K562 (cell line): ENCODE measurements around the gene RRM2. TPM values are rescaled to one million over a fixed set of nuclear protein-coding genes. Genes with fewer than 3 reads are reported as not detected.
A peak's percentile ranks its signal among the peaks of the same experiment; 100 is the strongest.

Experiments used
- ATAC-seq: fragments of 200-7000 bp; cut with Tn5 transposase; 3 replicates; pipeline ENCODE4 v1.9.1; 2020; ENCODE audit warnings: moderate library complexity
- BruUV-seq: library from RNA; stranded (reverse); fragments of 400-500 nt; replicated peaks from 2 replicates; lab custom pipeline; 2021; lab: Mats Ljungman, UMichigan
- CTCF ChIA-PET: fragments of 300-600 bp; formaldehyde crosslinking; extraction: SDS; loops from one replicate; lab custom pipeline; 2021; ENCODE audit warnings: low intra/inter-chr PET ratio; lab: Yijun Ruan, JAX
- POLR2A ChIA-PET: fragments of 300-600, 350-650 bp; sonication (Branson Sonifier 250); formaldehyde crosslinking; extraction: SDS; loops from one replicate; lab custom pipeline; 2021; ENCODE audit warnings: antibody characterized with exemption, inconsistent platforms; lab: Yijun Ruan, JAX
- DNase-seq, 4 experiments: peaks; one replicate each; pipeline versions ENCODE4 v3.0.0 to v3.0.0-alpha.2; 2011 to 2018; ENCODE audit warnings: low spot score in 3 of 4, mixed read lengths in 3 of 4; ENCODE audit errors: extremely low read depth in 1 of 4
- FAIRE-seq: peaks from 2 replicates; lab custom pipeline; 2011; peaks lifted over from hg19 to GRCh38; lab: Jason Lieb, UNC
- H2AFZ ChIP-seq: 2 replicates; pipeline ENCODE4 v1.6.0; 2011; ENCODE audit warnings: low read depth, low read length, control low read depth, inconsistent platforms
- H3K27ac ChIP-seq: fragments of 200-600 bp; 3 replicates; pipeline ENCODE4 v1.8.0; 2011; ENCODE audit warnings: low read depth, mild to moderate bottlenecking, control low read depth, inconsistent platforms, low read length, moderate library complexity, mixed read lengths; ENCODE audit errors: extremely low read depth
- H3K27me3 ChIP-seq, 2 experiments: fragments of 300-600 bp in 1 of 2; 2 replicates in 1 of 2; 3 replicates in 1 of 2; pipeline versions ENCODE4 v1.6.0 to v1.8.0; 2011; ENCODE audit warnings: inconsistent platforms in 2 of 2, low read length in 2 of 2, mild to moderate bottlenecking in 1 of 2, mixed read lengths in 1 of 2, moderate library complexity in 1 of 2; ENCODE audit not compliant: control insufficient read depth in 2 of 2, insufficient read depth in 2 of 2
- H3K36me3 ChIP-seq: fragments of 300-600 bp; 3 replicates; pipeline ENCODE4 v1.8.0; 2011; ENCODE audit warnings: mild to moderate bottlenecking, low read length, inconsistent platforms; ENCODE audit not compliant: control insufficient read depth, insufficient read depth
- H3K4me1 ChIP-seq, 2 experiments: fragments of 200-600 bp in 1 of 2; replicated peaks in 1 of 2; 2 replicates in 1 of 2; 3 replicates in 1 of 2; pipeline versions ENCODE4 v1.5.1 to v1.8.0; 2011; ENCODE audit warnings: inconsistent platforms in 2 of 2, low read length in 2 of 2, mild to moderate bottlenecking in 1 of 2, mixed read lengths in 1 of 2, moderate library complexity in 1 of 2; ENCODE audit not compliant: control insufficient read depth in 2 of 2, insufficient read depth in 2 of 2
- H3K4me2 ChIP-seq: 2 replicates; pipeline ENCODE4 v1.6.1; 2011; ENCODE audit warnings: low read length, control low read depth, inconsistent platforms, mixed read lengths; ENCODE audit not compliant: insufficient read depth
- H3K4me3 ChIP-seq: fragments of 200-600 bp; sonication (generic), shearing (Covaris generic); 2 replicates; pipeline ENCODE4 v1.5.1; 2016; ENCODE audit warnings: control low read depth, inconsistent platforms
- H3K79me2 ChIP-seq: fragments of 200-600 bp; 3 replicates; pipeline ENCODE4 v1.8.0; 2011; ENCODE audit warnings: low read length, inconsistent platforms; ENCODE audit not compliant: control insufficient read depth, insufficient read depth
- H3K9ac ChIP-seq, 2 experiments: 2 replicates each; pipeline versions ENCODE4 v1.6.0 to v1.6.1; 2011; ENCODE audit warnings: low read depth in 2 of 2, low read length in 2 of 2, control low read depth in 1 of 2, inconsistent platforms in 1 of 2, mild to moderate bottlenecking in 1 of 2, mixed read lengths in 1 of 2; ENCODE audit not compliant: insufficient read depth in 1 of 2
- H3K9me1 ChIP-seq: one replicate; pipeline ENCODE4 v1.6.0; 2011; ENCODE audit warnings: inconsistent platforms, mild to moderate bottlenecking, low read length, moderate library complexity; ENCODE audit not compliant: control insufficient read depth, insufficient read depth
- H3K9me3 ChIP-seq: replicated peaks from 2 replicates; pipeline ENCODE4 v1.5.1; 2011; ENCODE audit warnings: low read depth, low read length, inconsistent platforms; ENCODE audit not compliant: control insufficient read depth, insufficient read depth
- H4K20me1 ChIP-seq: replicated peaks from 2 replicates; pipeline ENCODE4 v1.6.1; 2011; ENCODE audit warnings: low read length, inconsistent platforms, mixed read lengths; ENCODE audit not compliant: control insufficient read depth, insufficient read depth
- BCL6 ChIP-seq: fragments of 250-450 bp; sonication (Bioruptor Pico); IDR thresholded peaks from 2 replicates; pipeline ENCODE4 v1.4.0; 2020
- POLR2G ChIP-seq: fragments of 200-400 bp; formaldehyde crosslinking; IDR thresholded peaks from 2 replicates; pipeline ENCODE4 v1.6.1; 2017; ENCODE audit warnings: low read depth, mild to moderate bottlenecking, antibody characterized with exemption, low read length, moderate library complexity
- RAD21 ChIP-seq, 2 experiments: fragments of 250-450 bp in 1 of 2; fragments of 450-650 bp in 1 of 2; sonication (Bioruptor Pico) in 1 of 2; formaldehyde crosslinking in 1 of 2; IDR thresholded peaks in 1 of 2; conservative IDR thresholded peaks in 1 of 2; 2 replicates each; pipeline versions ENCODE4 v1.4.0 to v1.8.0; 2020 to 2022; ENCODE audit warnings: mild to moderate bottlenecking in 2 of 2, moderate library complexity in 1 of 2
- RBFOX2 ChIP-seq: fragments of 200-400 bp; formaldehyde crosslinking; IDR thresholded peaks from 2 replicates; pipeline ENCODE4 v1.6.1; 2017; ENCODE audit warnings: low read depth, mild to moderate bottlenecking, low read length, moderate library complexity
- SMC3 ChIP-seq: conservative IDR thresholded peaks from 2 replicates; pipeline ENCODE4 v1.6.1; 2011; ENCODE audit warnings: low read depth, low read length, improper control_type of control experiment; ENCODE audit not compliant: insufficient read depth
- ZNF717 ChIP-seq: fragments of 250-450 bp; sonication (Bioruptor Pico); IDR thresholded peaks from 2 replicates; pipeline ENCODE4 v1.5.0; 2021
- WGBS: fragments of 100-300 bp; shearing (Covaris generic); methylation state at CpG from one replicate; pipeline ENCODE4 v1.1.6; 2016; ENCODE audit warnings: low coverage, mixed read lengths; ENCODE audit not compliant: insufficient coverage; ENCODE audit errors: missing lambda C conversion rate; 5-methylcytosine and 5-hydroxymethylcytosine counted together
- in situ Hi-C: fragments of 300-500 bp; cut with MboI; formaldehyde crosslinking; loops from 4 replicates; pipeline ENCODE4 v1.15.0; 2018; ENCODE audit warnings: inconsistent platforms, mixed read lengths
- intact Hi-C: fragments of 100-400 bp; cut with micrococcal nuclease; formaldehyde crosslinking; loops from 2 replicates; pipeline ENCODE4 v1.14.2; 2022
- polyA plus RNA-seq, 8 experiments: library from polyadenylated mRNA; depleted of rRNA in 4 of 8; stranded (reverse) in 5 of 8; unstranded in 3 of 8; fragments of >200 nt; fragmentation: Nextera tagmentation in 2 of 8; fragmentation: Illumina TruSeq in 1 of 8; extraction: Ambion mirVana in 2 of 8; extraction: Trizol in 1 of 8; gene quantifications; 2 replicates each; pipeline versions ENCODE4 v1.2.1 to v1.2.3, GENCODE V29; 2011 to 2014; ENCODE audit warnings: inconsistent platforms in 1 of 8, missing spikeins in 1 of 8
- total RNA-seq, 7 experiments: library from RNA; depleted of rRNA in 6 of 7; stranded (reverse); fragments of >200 nt in 6 of 7; fragmentation: Illumina TruSeq in 2 of 7; extraction: Trizol in 2 of 7; gene quantifications; 2 replicates each; pipeline versions ENCODE4 v1.2.1 to v1.2.3, GENCODE V29; 2011 to 2021; ENCODE audit warnings: low replicate concordance in 1 of 7
- TF ChIP-seq, protein P1 (sequence below), 2 experiments: fragments of 450-650 bp; formaldehyde crosslinking in 1 of 2; IDR thresholded peaks; 2 replicates each; pipeline versions ENCODE4 v1.4.0 to v1.6.1; 2014 to 2020; ENCODE audit warnings: mild to moderate bottlenecking in 2 of 2, borderline replicate concordance in 1 of 2, low read depth in 1 of 2
- TF ChIP-seq, protein P2 (sequence below), 3 experiments: IDR thresholded peaks in 2 of 3; conservative IDR thresholded peaks in 1 of 3; 2 replicates each; pipeline ENCODE4 v1.5.1; 2011 to 2012; ENCODE audit warnings: low read length in 3 of 3, mild to moderate bottlenecking in 3 of 3, control low read depth in 2 of 3, improper control_type of control experiment in 1 of 3, inconsistent platforms in 1 of 3, low read depth in 1 of 3, mixed read lengths in 1 of 3, moderate library complexity in 1 of 3; ENCODE audit not compliant: insufficient read depth in 2 of 3

The RRM2 gene
- total and polyA plus RNA-seq, 9 of the 15 experiments (the other 6 are each of a cell fraction or from before 2014, with no cell fraction given), result 50.1 to 244 (median 128) TPM

- Histone ChIP-seq H3K27ac (no peak overlapping the region), H2AFZ (no peak overlapping the region), H3K4me3 (no peak overlapping the region), H3K79me2 (no peaks in the 10 kb centered on the region), H3K9me3 (no peaks in the 10 kb centered on the region), H3K27me3 (no peaks in the 10 kb centered on the region), H3K9ac (peak overlapping the region in 1 of 2 experiments; percentile 40; a peak in 2 of 4 replicates), H3K9me1 (no peaks in the 10 kb centered on the region), H4K20me1 (no peaks in the 10 kb centered on the region; the same call in 1 of the 2 replicates), H3K4me2 (no peak overlapping the region), H3K4me1 (peaks cover 0 to 15% of the 10 kb centered on the region in 2 experiments; a peak in 3 of 5 replicates), H3K36me3 (peaks cover 43% of the 10 kb centered on the region; the same call in 2 of the 3 replicates)
- CTCF ChIA-PET, result no interaction called here
- FAIRE-seq (no peak), ATAC-seq (peak; percentile 69), DNase-seq (peak in 1 of 4 experiments; percentile 29)
- POLR2A ChIA-PET, result interaction anchor here (0.6 to 2.4 kb wide), 2 partner anchors 11 to 13 kb away, joined by 3 to 7 read pairs; no protein-coding TSS in a partner anchor
- TF ChIP-seq RBFOX2, result 0 out of 2 replicates have a peak, but pooled peaks have one; percentile 8
- TF ChIP-seq, protein P1, sequence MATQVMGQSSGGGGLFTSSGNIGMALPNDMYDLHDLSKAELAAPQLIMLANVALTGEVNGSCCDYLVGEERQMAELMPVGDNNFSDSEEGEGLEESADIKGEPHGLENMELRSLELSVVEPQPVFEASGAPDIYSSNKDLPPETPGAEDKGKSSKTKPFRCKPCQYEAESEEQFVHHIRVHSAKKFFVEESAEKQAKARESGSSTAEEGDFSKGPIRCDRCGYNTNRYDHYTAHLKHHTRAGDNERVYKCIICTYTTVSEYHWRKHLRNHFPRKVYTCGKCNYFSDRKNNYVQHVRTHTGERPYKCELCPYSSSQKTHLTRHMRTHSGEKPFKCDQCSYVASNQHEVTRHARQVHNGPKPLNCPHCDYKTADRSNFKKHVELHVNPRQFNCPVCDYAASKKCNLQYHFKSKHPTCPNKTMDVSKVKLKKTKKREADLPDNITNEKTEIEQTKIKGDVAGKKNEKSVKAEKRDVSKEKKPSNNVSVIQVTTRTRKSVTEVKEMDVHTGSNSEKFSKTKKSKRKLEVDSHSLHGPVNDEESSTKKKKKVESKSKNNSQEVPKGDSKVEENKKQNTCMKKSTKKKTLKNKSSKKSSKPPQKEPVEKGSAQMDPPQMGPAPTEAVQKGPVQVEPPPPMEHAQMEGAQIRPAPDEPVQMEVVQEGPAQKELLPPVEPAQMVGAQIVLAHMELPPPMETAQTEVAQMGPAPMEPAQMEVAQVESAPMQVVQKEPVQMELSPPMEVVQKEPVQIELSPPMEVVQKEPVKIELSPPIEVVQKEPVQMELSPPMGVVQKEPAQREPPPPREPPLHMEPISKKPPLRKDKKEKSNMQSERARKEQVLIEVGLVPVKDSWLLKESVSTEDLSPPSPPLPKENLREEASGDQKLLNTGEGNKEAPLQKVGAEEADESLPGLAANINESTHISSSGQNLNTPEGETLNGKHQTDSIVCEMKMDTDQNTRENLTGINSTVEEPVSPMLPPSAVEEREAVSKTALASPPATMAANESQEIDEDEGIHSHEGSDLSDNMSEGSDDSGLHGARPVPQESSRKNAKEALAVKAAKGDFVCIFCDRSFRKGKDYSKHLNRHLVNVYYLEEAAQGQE (IDR thresholded peaks at IDR 0.05; ENCODE audit: borderline replicate concordance), result peak; percentile 22; the same call in 1 of the 2 replicates
- TF ChIP-seq, protein P1 (CRISPR knock-in tag; IDR thresholded peaks at IDR 0.05; ENCODE audit: low read depth), result no peak
- peak; percentile 30; the same call in 1 of the 2 replicates for TF ChIP-seq POLR2G
- TF ChIP-seq, protein P2, sequence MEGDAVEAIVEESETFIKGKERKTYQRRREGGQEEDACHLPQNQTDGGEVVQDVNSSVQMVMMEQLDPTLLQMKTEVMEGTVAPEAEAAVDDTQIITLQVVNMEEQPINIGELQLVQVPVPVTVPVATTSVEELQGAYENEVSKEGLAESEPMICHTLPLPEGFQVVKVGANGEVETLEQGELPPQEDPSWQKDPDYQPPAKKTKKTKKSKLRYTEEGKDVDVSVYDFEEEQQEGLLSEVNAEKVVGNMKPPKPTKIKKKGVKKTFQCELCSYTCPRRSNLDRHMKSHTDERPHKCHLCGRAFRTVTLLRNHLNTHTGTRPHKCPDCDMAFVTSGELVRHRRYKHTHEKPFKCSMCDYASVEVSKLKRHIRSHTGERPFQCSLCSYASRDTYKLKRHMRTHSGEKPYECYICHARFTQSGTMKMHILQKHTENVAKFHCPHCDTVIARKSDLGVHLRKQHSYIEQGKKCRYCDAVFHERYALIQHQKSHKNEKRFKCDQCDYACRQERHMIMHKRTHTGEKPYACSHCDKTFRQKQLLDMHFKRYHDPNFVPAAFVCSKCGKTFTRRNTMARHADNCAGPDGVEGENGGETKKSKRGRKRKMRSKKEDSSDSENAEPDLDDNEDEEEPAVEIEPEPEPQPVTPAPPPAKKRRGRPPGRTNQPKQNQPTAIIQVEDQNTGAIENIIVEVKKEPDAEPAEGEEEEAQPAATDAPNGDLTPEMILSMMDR (IDR thresholded peaks at IDR 0.05 in 2 of 3, conservative IDR thresholded peaks at IDR 0.05 in 1 of 3; ENCODE audit: insufficient read depth in 2 of 3, low read depth in 1 of 3, low read length in 3 of 3), result peak; percentile 22 to 47 (median 38); a peak in 3 of 6 replicates
- TF ChIP-seq RAD21 (CRISPR knock-in tag; conservative IDR thresholded peaks at IDR 0.05 in 1 of 2, IDR thresholded peaks at IDR 0.05 in 1 of 2), result peak in 1 of 2 experiments; percentile 46; a peak in 2 of 4 replicates
- TF ChIP-seq ZNF717 (CRISPR knock-in tag), result no peak
- no peak for TF ChIP-seq BCL6 (CRISPR knock-in tag)
- peak; percentile 36; the same call in 1 of the 2 replicates for TF ChIP-seq SMC3
- in situ Hi-C loops, result loop anchor here (10.0 kb wide), 1 partner anchor 273 kb away; no protein-coding TSS in a partner anchor
- BruUV-seq, result no TSS peak
- WGBS, result 86% methylated on average over 26 of the region's 32 CpGs
- intact Hi-C loops, result no loop called here
Measured at GRCh38 chr2:10141736-10142639, 19.4 kb downstream of the RRM2 start.
